K562 (cell line): Measurements from ENCODE around the gene RIC8B. TPM values are rescaled to one million over a fixed set of nuclear protein-coding genes. Genes with fewer than 3 reads are reported as not detected.

ENCODE experiments used
- BRD9 ChIP-seq: fragments of 450-650 bp; IDR thresholded peaks from 2 replicates; pipeline ENCODE4 v1.6.1; 2018; ENCODE audit warnings: low read depth; ENCODE audit not compliant: partially characterized antibody
- CBFA2T2 ChIP-seq: fragments of 450-650 bp; conservative IDR thresholded peaks from 2 replicates; pipeline ENCODE4 v1.6.1; 2017; ENCODE audit warnings: mild to moderate bottlenecking
- COPS2 ChIP-seq: fragments of 450-650 bp; conservative IDR thresholded peaks from 2 replicates; pipeline ENCODE4 v1.6.1; 2016; ENCODE audit warnings: mild to moderate bottlenecking, moderate library complexity
- E2F3 ChIP-seq: fragments of 250-450 bp; sonication (Bioruptor Pico); IDR thresholded peaks from 2 replicates; pipeline ENCODE4 v1.4.0; 2020; ENCODE audit warnings: mild to moderate bottlenecking
- EHMT2 ChIP-seq: fragments of 450-650 bp; IDR thresholded peaks from 2 replicates; pipeline ENCODE4 v1.6.1; 2018; ENCODE audit warnings: antibody characterized with exemption
- FOXK2 ChIP-seq, 2 experiments: fragments of 450-650 bp; IDR thresholded peaks in 1 of 2; conservative IDR thresholded peaks in 1 of 2; 2 replicates each; pipeline ENCODE4 v1.6.1; 2016; ENCODE audit warnings: low read depth in 2 of 2, mild to moderate bottlenecking in 1 of 2
- NR1H2 ChIP-seq: sonication (generic); formaldehyde crosslinking; IDR thresholded peaks from 2 replicates; pipeline ENCODE4 v1.4.0; 2020; ENCODE audit warnings: mild to moderate bottlenecking, missing genetic modification reagents
- TAL1 ChIP-seq: fragments of 450-650 bp; IDR thresholded peaks from 2 replicates; pipeline ENCODE4 v1.6.1; 2016; ENCODE audit warnings: mild to moderate bottlenecking
- TEAD2 ChIP-seq: fragments of 450-650 bp; IDR thresholded peaks from 2 replicates; pipeline ENCODE4 v1.6.1; 2016; ENCODE audit warnings: missing genetic modification characterization, control low read depth, missing compliant biosample characterization
- TRIM24 ChIP-seq, 2 experiments: fragments of 450-650 bp; IDR thresholded peaks; 2 replicates each; pipeline ENCODE4 v1.6.1; 2016
- ZNF347 ChIP-seq: fragments of 450-650 bp; formaldehyde crosslinking; IDR thresholded peaks from 2 replicates; pipeline ENCODE4 v1.4.0; 2020; ENCODE audit warnings: low read depth, mild to moderate bottlenecking, moderate library complexity
- polyA plus RNA-seq, 8 experiments: library from polyadenylated mRNA; depleted of rRNA in 4 of 8; stranded (reverse) in 5 of 8; unstranded in 3 of 8; fragments of >200 nt; fragmentation: Nextera tagmentation in 2 of 8; fragmentation: Illumina TruSeq in 1 of 8; extraction: Ambion mirVana in 2 of 8; extraction: Trizol in 1 of 8; gene quantifications; 2 replicates each; pipeline versions ENCODE4 v1.2.1 to v1.2.3, GENCODE V29; 2011 to 2014; ENCODE audit warnings: inconsistent platforms in 1 of 8, missing spikeins in 1 of 8
- total RNA-seq, 7 experiments: library from RNA; depleted of rRNA in 6 of 7; stranded (reverse); fragments of >200 nt in 6 of 7; fragmentation: Illumina TruSeq in 2 of 7; extraction: Trizol in 2 of 7; gene quantifications; 2 replicates each; pipeline versions ENCODE4 v1.2.1 to v1.2.3, GENCODE V29; 2011 to 2021; ENCODE audit warnings: low replicate concordance in 1 of 7
- TF ChIP-seq, protein P1 (sequence below), 2 experiments: IDR thresholded peaks in 1 of 2; conservative IDR thresholded peaks in 1 of 2; 2 replicates each; pipeline ENCODE4 v1.6.1; 2016; ENCODE audit warnings: low read depth in 2 of 2, mild to moderate bottlenecking in 1 of 2, missing compliant biosample characterization in 1 of 2, missing genetic modification characterization in 1 of 2, moderate library complexity in 1 of 2

RIC8B gene
- total and polyA plus RNA-seq, 9 of the 15 experiments (the other 6 are each of a cell fraction or from before 2014, with no cell fraction given), result 0.92 to 8.1 (median 4.8) TPM

DNA sequence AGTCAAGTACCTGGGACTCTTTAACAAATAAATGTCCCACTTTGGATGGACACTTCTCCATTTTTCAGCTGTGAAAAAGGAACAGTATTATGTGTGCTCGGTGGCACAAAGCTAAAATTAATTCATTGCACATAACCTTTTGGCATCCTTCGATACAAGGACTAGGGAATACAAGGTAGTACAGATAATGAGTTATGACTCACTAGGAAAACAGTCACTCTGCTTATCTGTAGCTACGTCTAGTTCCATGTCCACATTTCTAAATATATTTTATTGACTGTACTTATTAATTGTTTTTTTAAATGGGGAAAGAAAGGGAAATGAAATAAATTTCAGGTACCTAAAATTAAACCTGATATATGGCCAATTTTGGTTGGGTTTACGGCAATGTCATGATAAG is 35.2 kb upstream of the RIC8B start (continued):
- TF ChIP-seq BRD9 (no peak), E2F3 (CRISPR knock-in tag) (no peak), CBFA2T2 (peak; percentile 67), TRIM24 (IDR thresholded peaks at IDR 0.05) (peak in 1 of 2 experiments; percentile 42; a peak in 1 of 4 replicates), TEAD2 (no peak), COPS2 (no peak), TAL1 (peak; percentile 66), EHMT2 (no peak), ZNF347 (CRISPR knock-in tag) (no peak), FOXK2 (conservative IDR thresholded peaks at IDR 0.05 in 1 of 2, IDR thresholded peaks at IDR 0.05 in 1 of 2; ENCODE audit: low read depth in 2 of 2) (no peak), NR1H2 (CRISPR knock-in tag) (no peak)
- TF ChIP-seq, protein P1, sequence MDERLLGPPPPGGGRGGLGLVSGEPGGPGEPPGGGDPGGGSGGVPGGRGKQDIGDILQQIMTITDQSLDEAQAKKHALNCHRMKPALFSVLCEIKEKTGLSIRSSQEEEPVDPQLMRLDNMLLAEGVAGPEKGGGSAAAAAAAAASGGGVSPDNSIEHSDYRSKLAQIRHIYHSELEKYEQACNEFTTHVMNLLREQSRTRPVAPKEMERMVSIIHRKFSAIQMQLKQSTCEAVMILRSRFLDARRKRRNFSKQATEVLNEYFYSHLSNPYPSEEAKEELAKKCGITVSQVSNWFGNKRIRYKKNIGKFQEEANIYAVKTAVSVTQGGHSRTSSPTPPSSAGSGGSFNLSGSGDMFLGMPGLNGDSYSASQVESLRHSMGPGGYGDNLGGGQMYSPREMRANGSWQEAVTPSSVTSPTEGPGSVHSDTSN (CRISPR knock-in tag; IDR thresholded peaks at IDR 0.05; ENCODE audit: low read depth), result no peak
- TF ChIP-seq, protein P1 (tag; conservative IDR thresholded peaks at IDR 0.05; ENCODE audit: low read depth), result no peak
